Measurements from ENCODE around the gene MPV17.
A peak's percentile ranks its signal among the peaks of the same experiment; 100 is the strongest.

The MPV17 gene, protein sequence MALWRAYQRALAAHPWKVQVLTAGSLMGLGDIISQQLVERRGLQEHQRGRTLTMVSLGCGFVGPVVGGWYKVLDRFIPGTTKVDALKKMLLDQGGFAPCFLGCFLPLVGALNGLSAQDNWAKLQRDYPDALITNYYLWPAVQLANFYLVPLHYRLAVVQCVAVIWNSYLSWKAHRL

GRCh38 chr2:27322766-27323595 is at the start of gene MPV17:
TSS of gene MPV17 (minus strand) at chr2:27323097. CDS start at chr2:27322517, 580 bp downstream.
- Histone ChIP-seq H3K36me3 (ENCODE audit: control insufficient read depth, insufficient read depth, low read length) (peaks cover 3% of the 10 kb centered on the region), H3K4me1 (ENCODE audit: control insufficient read depth, insufficient read depth, low read length) (peaks cover 10% of the 10 kb centered on the region), H3K27ac (ENCODE audit: low read depth, low read length) (peak within 1 kb of the TSS; percentile 95), H3K9ac (ENCODE audit: low read length) (peak within 1 kb of the TSS; percentile 97), H3K27me3 (ENCODE audit: control insufficient read depth, insufficient read depth, low read length) (no peaks in the 10 kb centered on the region), H3K4me3 (ENCODE audit: low read length) (peak within 1 kb of the TSS; percentile 96)

GRCh38 chr2:27370816-27371620 is 48.1 kb upstream of the MPV17 start:
- H3K4me1 ChIP-seq (ENCODE audit: control insufficient read depth, insufficient read depth, low read length): peaks cover 15% of the 10 kb centered on the region

GRCh38 chr2:27370026-27370815 is 47.3 kb upstream of the MPV17 start, which contains the start of the genes EIF2B4 and SNX17:
TSS of gene EIF2B4 (minus strand) at chr2:27370338. CDS start at chr2:27370314, 24 bp downstream.
TSS of gene SNX17 (plus strand) at chr2:27370616. CDS start at chr2:27370744, 128 bp downstream.
- Histone ChIP-seq H3K27ac (ENCODE audit: low read depth, low read length) (peak within 1 kb of the TSS; percentile 90), H3K27me3 (ENCODE audit: control insufficient read depth, insufficient read depth, low read length) (no peaks in the 10 kb centered on the region), H3K9ac (ENCODE audit: low read length) (peak within 1 kb of the TSS; percentile 74), H3K4me3 (ENCODE audit: low read length) (peak within 1 kb of the TSS; percentile 93), H3K36me3 (ENCODE audit: control insufficient read depth, insufficient read depth, low read length) (peaks cover 36% of the 10 kb centered on the region), H3K4me1 (ENCODE audit: control insufficient read depth, insufficient read depth, low read length) (peaks cover 15% of the 10 kb centered on the region)

More at GRCh38 chr2:27370816-27371620, 48.1 kb upstream of the MPV17 start:
- peak overlapping the region; percentile 93 for H3K4me3 ChIP-seq (ENCODE audit: low read length)
- H3K36me3 ChIP-seq (ENCODE audit: control insufficient read depth, insufficient read depth, low read length): peaks cover 36% of the 10 kb centered on the region
- H3K27ac ChIP-seq (ENCODE audit: low read depth, low read length): peak overlapping the region; percentile 86
- peak overlapping the region; percentile 50 for H3K9ac ChIP-seq (ENCODE audit: low read length)
- H3K27me3 ChIP-seq (ENCODE audit: control insufficient read depth, insufficient read depth, low read length): no peaks in the 10 kb centered on the region

DNA sequence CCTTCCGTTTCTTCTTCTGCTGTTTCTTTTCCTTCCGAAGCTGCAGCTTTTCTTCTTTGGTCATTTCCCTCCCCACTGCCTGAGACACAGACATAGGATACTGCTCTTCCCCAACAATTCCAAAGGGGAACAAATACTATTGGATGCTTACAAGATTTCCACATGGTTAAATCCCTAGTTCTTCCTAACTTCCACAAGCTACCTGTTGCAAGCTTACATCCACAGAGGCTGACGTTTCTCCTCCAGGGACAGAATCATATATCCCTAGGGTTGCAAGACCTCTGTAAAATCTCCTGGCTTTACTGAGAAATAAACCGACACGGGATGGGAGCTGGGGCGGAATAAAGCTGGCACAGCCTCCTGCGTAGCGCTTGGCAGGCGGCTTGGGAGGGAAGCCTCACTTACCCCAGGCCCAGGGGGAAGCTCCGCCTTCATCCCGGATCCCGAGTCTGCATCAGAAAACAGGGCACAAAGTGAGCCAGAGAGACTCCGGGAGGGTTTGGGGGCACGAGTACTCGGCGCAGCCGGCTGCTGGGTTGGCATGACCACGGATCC is 46.7 kb upstream of the MPV17 start:
- H3K27me3 ChIP-seq (ENCODE audit: control insufficient read depth, insufficient read depth, low read length): no peaks in the 10 kb centered on the region
- H3K4me3 ChIP-seq (ENCODE audit: low read length): peak overlapping the region; percentile 81
- peaks cover 34% of the 10 kb centered on the region for H3K36me3 ChIP-seq (ENCODE audit: control insufficient read depth, insufficient read depth, low read length)
- H3K27ac ChIP-seq (ENCODE audit: low read depth, low read length): peak overlapping the region; percentile 90
- peaks cover 15% of the 10 kb centered on the region for H3K4me1 ChIP-seq (ENCODE audit: control insufficient read depth, insufficient read depth, low read length)
- peak overlapping the region; percentile 74 for H3K9ac ChIP-seq (ENCODE audit: low read length)

DNA sequence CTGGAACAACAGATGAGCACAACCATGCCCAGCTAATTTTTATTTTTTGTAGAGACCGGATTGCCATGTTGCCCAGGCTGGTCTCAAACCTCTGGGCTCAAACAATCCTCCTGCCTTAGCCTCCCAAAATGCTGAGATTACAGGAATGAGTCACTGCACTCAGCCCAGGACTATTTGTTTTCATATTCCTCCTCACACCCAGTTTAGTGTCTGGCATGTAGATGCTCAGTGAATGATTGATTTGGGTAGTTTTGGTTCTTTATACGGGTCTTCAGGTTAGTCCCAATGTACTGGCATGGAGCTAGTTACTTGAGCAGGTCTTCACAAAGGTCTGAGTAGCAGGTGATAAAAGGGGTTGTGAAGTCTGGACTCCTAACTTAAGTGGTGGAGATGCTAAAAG is 41.0 kb upstream of the MPV17 start:
- Histone ChIP-seq H3K27me3 (ENCODE audit: control insufficient read depth, insufficient read depth, low read length) (no peaks in the 10 kb centered on the region), H3K4me1 (ENCODE audit: control insufficient read depth, insufficient read depth, low read length) (peaks cover 1% of the 10 kb centered on the region), H3K9ac (ENCODE audit: low read length) (no peak overlapping the region), H3K27ac (ENCODE audit: low read depth, low read length) (no peak overlapping the region), H3K4me3 (ENCODE audit: low read length) (no peak overlapping the region), H3K36me3 (ENCODE audit: control insufficient read depth, insufficient read depth, low read length) (peaks cover 30% of the 10 kb centered on the region)

- peaks cover 4% of the 10 kb centered on the region for H3K4me1 ChIP-seq (ENCODE audit: control insufficient read depth, insufficient read depth, low read length)
- H3K27ac ChIP-seq (ENCODE audit: low read depth, low read length): no peak overlapping the region
- no peak overlapping the region for H3K9ac ChIP-seq (ENCODE audit: low read length)
- no peak overlapping the region for H3K4me3 ChIP-seq (ENCODE audit: low read length)
- no peaks in the 10 kb centered on the region for H3K27me3 ChIP-seq (ENCODE audit: control insufficient read depth, insufficient read depth, low read length)
- peaks cover 25% of the 10 kb centered on the region for H3K36me3 ChIP-seq (ENCODE audit: control insufficient read depth, insufficient read depth, low read length)
These were observed 40.0 kb upstream of the MPV17 start for GRCh38 chr2:27362678-27363420.

DNA sequence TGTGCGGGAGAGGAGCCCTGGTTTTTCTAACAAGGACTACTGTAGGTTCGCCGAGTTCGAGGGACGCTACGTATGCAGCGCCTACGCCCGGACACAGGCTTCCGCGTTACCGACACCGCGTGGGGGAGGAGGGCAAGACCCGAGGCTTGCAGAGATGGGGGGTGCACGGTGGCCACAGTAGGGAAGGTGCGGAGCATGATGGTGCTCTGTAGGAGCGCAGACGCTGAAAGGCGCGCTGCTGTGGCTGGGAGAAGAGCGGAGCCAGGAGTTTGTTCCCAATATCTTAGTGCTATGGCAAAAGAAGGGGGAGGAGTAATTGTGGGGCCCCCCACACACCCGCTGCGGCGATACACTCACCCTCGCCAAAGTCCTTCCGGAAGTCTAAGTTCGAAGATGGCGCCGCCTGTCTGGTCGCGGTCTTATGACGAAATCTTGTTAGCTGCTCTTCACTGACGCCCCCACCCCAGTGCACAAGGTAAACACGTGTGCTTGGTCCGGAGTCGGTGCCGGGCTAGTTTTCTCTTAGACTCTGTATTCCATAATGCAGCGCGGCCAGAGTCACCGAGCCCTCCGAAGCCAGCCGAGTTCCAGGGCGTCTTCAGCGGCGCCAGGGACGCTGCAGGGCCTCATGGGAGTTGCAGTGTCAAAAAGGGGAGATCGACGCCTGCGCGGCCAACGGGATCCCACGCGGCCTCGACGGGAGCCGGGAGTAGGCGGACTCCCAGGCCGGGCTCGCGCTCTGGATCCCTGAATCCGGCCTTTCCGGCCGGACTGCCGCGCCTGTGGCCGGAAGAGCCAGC is 33.7 kb upstream of the MPV17 start, which contains the start of gene GTF3C2:
GTF3C2 (minus strand) TSS at position 383 of the 800 bp plus-strand sequence. CDS start 13,210 bp downstream, outside the sequence.
- Histone ChIP-seq H3K36me3 (ENCODE audit: control insufficient read depth, insufficient read depth, low read length) (no peaks in the 10 kb centered on the region), H3K4me1 (ENCODE audit: control insufficient read depth, insufficient read depth, low read length) (peaks cover 12% of the 10 kb centered on the region), H3K9ac (ENCODE audit: low read length) (peak within 1 kb of the TSS; percentile 86), H3K4me3 (ENCODE audit: low read length) (peak within 1 kb of the TSS; percentile 98), H3K27me3 (ENCODE audit: control insufficient read depth, insufficient read depth, low read length) (no peaks in the 10 kb centered on the region), H3K27ac (ENCODE audit: low read depth, low read length) (peak within 1 kb of the TSS; percentile 84)

GRCh38 chr2:27356056-27356381 is 33.1 kb upstream of the MPV17 start:
- no peaks in the 10 kb centered on the region for H3K36me3 ChIP-seq (ENCODE audit: control insufficient read depth, insufficient read depth, low read length)
- peak overlapping the region; percentile 98 for H3K4me3 ChIP-seq (ENCODE audit: low read length)
- H3K27me3 ChIP-seq (ENCODE audit: control insufficient read depth, insufficient read depth, low read length): no peaks in the 10 kb centered on the region
- peak overlapping the region; percentile 84 for H3K27ac ChIP-seq (ENCODE audit: low read depth, low read length)
- H3K4me1 ChIP-seq (ENCODE audit: control insufficient read depth, insufficient read depth, low read length): peaks cover 12% of the 10 kb centered on the region
- peak overlapping the region; percentile 86 for H3K9ac ChIP-seq (ENCODE audit: low read length)

DNA sequence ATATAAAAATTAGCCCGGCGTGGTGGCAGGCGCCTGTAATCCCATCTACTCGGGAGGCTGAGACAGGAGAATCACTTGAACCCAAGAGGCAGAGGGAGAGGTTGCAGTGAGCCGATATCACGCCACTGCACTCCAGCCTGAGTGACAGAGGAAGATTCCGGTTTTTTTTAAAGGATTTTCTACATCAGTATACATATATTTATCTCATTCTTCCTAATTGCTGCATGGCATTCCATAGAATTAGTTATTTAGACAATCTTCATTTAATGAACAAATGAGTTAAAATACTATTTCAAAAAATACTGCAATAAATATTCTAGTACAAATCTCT is 31.7 kb upstream of the MPV17 start:
- Histone ChIP-seq H3K4me1 (ENCODE audit: control insufficient read depth, insufficient read depth, low read length) (peaks cover 12% of the 10 kb centered on the region), H3K36me3 (ENCODE audit: control insufficient read depth, insufficient read depth, low read length) (no peaks in the 10 kb centered on the region), H3K9ac (ENCODE audit: low read length) (no peak overlapping the region)

DNA sequence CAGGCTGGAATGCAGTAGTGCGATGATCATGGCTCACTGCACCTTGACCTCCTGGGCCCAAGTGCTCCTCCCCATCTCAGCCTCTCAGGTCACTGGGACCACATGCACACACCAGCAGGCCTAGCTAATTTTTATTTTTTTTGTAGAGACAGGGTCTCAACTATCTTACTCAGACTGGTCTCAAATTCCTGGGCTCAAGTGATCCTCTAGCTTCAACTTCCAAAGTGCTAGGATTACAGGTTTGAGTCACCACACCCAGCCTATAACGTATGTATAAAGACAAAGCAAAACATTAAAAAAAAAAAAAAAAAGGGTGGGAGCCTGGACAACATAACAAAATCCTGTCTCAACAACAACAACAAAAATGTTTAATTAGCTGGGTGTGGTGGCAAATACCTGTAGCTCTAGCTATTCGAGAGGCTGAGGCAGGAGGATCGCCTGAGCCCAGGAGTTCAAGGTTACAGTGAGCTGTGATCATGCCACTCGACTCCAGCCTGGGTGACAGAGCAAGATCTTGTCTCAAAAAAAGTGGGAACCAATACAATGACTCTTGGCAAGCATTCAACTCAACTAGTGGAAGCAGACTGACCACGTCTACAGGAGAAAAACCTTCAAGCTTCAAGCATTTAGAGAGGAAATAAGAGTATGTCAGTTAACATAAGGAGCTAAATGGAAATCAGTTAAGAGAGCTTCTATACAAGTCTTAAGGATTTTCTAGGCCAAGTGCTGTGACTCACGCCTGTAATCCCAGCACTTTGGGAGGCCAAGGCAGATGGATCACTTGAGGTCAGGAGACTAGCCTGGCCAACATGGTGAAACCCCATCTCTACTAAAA is 31.1 kb upstream of the MPV17 start:
- Histone ChIP-seq H3K4me3 (ENCODE audit: low read length) (no peak overlapping the region), H3K36me3 (ENCODE audit: control insufficient read depth, insufficient read depth, low read length) (no peaks in the 10 kb centered on the region), H3K9ac (ENCODE audit: low read length) (no peak overlapping the region), H3K27ac (ENCODE audit: low read depth, low read length) (no peak overlapping the region), H3K4me1 (ENCODE audit: control insufficient read depth, insufficient read depth, low read length) (peaks cover 12% of the 10 kb centered on the region), H3K27me3 (ENCODE audit: control insufficient read depth, insufficient read depth, low read length) (no peaks in the 10 kb centered on the region)

More for the DNA sequence above, 31.7 kb upstream of the MPV17 start:
- Histone ChIP-seq H3K27me3 (ENCODE audit: control insufficient read depth, insufficient read depth, low read length) (no peaks in the 10 kb centered on the region), H3K4me3 (ENCODE audit: low read length) (no peak overlapping the region), H3K27ac (ENCODE audit: low read depth, low read length) (no peak overlapping the region)

All from rectal smooth muscle tissue (tissue), 1 donor.